ENCODE results near the gene SLC26A6. TPM values are rescaled to one million over a fixed set of nuclear protein-coding genes. Genes with fewer than 3 reads are reported as not detected.
A peak's percentile ranks its signal among the peaks of the same experiment; 100 is the strongest.

Gene SLC26A6
- total RNA-seq = 10 to 100 TPM in 2 of 4 donors, 1 to 10 TPM in 2; 6.1 to 17.3 (median 10.1) TPM

- peaks cover 0 to 25% of the 10 kb centered on the region in 2 donors for H3K36me3 ChIP-seq
- H3K27me3 ChIP-seq = no peaks in the 10 kb centered on the region
- intact Hi-C loops (cut with DNase I; ENCODE audit: low total_unique reads) = loop anchor here (1.0 kb wide), 5 partner anchors 21 to 169 kb away; partner anchors contain the start of genes NCKIPSD and UQCRC1
- H3K4me1 ChIP-seq = peaks cover 16 to 24% of the 10 kb centered on the region in 2 donors
- in situ Hi-C loops (cut with MboI; ENCODE audit: low sequenced_read_pairs in 4 of 4) = no loop called here
- H3K27ac ChIP-seq = peak within 1 kb of the TSS; percentile 84 to 92 (median 90)
- TF ChIP-seq POLR2A (IDR thresholded peaks at IDR 0.05) (peak; percentile 51 to 68), CTCF (IDR thresholded peaks at IDR 0.05 in 4 of 5, conservative IDR thresholded peaks at IDR 0.05 in 1 of 5) (peak in 4 of 5 experiments; percentile 30 to 59 (median 53))
- peak within 1 kb of the TSS; percentile 60 to 97 (median 84) for H3K4me3 ChIP-seq
- peak; percentile 93 to 94 for ATAC-seq
- DNase-seq = peak; percentile 94 to 95
- no peaks in the 10 kb centered on the region for H3K9me3 ChIP-seq
Measured at GRCh38 chr3:48635222-48636021, at the start of gene SLC26A6. TSS of gene SLC26A6 (minus strand) at chr3:48635461. CDS start at chr3:48635393, 68 bp downstream.

GRCh38 chr3:48684480-48685143 is 49.4 kb upstream of the SLC26A6 start:
- peak overlapping the region; percentile 69 to 96 (median 84) for H3K4me3 ChIP-seq
- DNase-seq = peak in 1 of 2 donors; percentile 32
- in situ Hi-C loops (cut with MboI; ENCODE audit: low sequenced_read_pairs in 4 of 4) = no loop called here
- intact Hi-C loops (cut with DNase I; ENCODE audit: low total_unique reads) = loop anchor here (1.0 to 5.0 kb wide), 5 partner anchors 32 to 217 kb away; partner anchors contain the start of genes IP6K2, PFKFB4 and SLC26A6
- H3K9me3 ChIP-seq = no peaks in the 10 kb centered on the region
- peak overlapping the region in 2 of 4 donors; percentile 36 to 73 for H3K27ac ChIP-seq
- H3K27me3 ChIP-seq = no peaks in the 10 kb centered on the region
- no peak for TF ChIP-seq CTCF (IDR thresholded peaks at IDR 0.05 in 4 of 5, conservative IDR thresholded peaks at IDR 0.05 in 1 of 5)
- peaks cover 0 to 48% of the 10 kb centered on the region in 2 donors for H3K36me3 ChIP-seq
- peaks cover 30 to 36% of the 10 kb centered on the region in 2 donors for H3K4me1 ChIP-seq
- no peak for ATAC-seq

GRCh38 chr3:48684054-48684349 is 48.7 kb upstream of the SLC26A6 start:
- DNase-seq (no peak), ATAC-seq (no peak)
- H3K27ac ChIP-seq = peak overlapping the region in 2 of 4 donors; percentile 36 to 73
- no peak for TF ChIP-seq CTCF (IDR thresholded peaks at IDR 0.05 in 4 of 5, conservative IDR thresholded peaks at IDR 0.05 in 1 of 5)
- TF ChIP-seq POLR2A (IDR thresholded peaks at IDR 0.05) = no peak
- peaks cover 0 to 45% of the 10 kb centered on the region in 2 donors for H3K36me3 ChIP-seq
- peaks cover 30 to 36% of the 10 kb centered on the region in 2 donors for H3K4me1 ChIP-seq
- H3K9me3 ChIP-seq = no peaks in the 10 kb centered on the region
- H3K4me3 ChIP-seq = peak overlapping the region in 3 of 4 donors; percentile 69 to 96 (median 78)
- intact Hi-C loops (cut with DNase I; ENCODE audit: low total_unique reads) (loop anchor here (2.0 kb wide), 2 partner anchors 33 to 57 kb away; partner anchors contain the start of gene IP6K2), in situ Hi-C loops (cut with MboI; ENCODE audit: low sequenced_read_pairs in 4 of 4) (no loop called here)
- no peaks in the 10 kb centered on the region for H3K27me3 ChIP-seq

- no peaks in the 10 kb centered on the region for H3K27me3 ChIP-seq
- TF ChIP-seq CTCF (IDR thresholded peaks at IDR 0.05 in 4 of 5, conservative IDR thresholded peaks at IDR 0.05 in 1 of 5) = no peak
- no peak for TF ChIP-seq POLR2A (IDR thresholded peaks at IDR 0.05)
- H3K36me3 ChIP-seq = peaks cover 0 to 45% of the 10 kb centered on the region in 2 donors
- DNase-seq (no peak), ATAC-seq (no peak)
- in situ Hi-C loops (cut with MboI; ENCODE audit: low sequenced_read_pairs in 4 of 4) = no loop called here
- intact Hi-C loops (cut with DNase I; ENCODE audit: low total_unique reads) = no loop called here
- H3K4me1 ChIP-seq = peaks cover 30 to 36% of the 10 kb centered on the region in 2 donors
- no peak overlapping the region for H3K4me3 ChIP-seq
- H3K27ac ChIP-seq = no peak overlapping the region
- no peaks in the 10 kb centered on the region for H3K9me3 ChIP-seq
Measured at GRCh38 chr3:48682786-48683185, 47.5 kb upstream of the SLC26A6 start.
